GM15510 (cell line): Measurements from ENCODE around the gene RAP1GAP.

Source experiments
- POLR2A ChIP-seq: IDR thresholded peaks from 3 replicates; pipeline ENCODE4 v1.6.1; 2011; ENCODE audit warnings: borderline replicate concordance; ENCODE audit not compliant: insufficient read length; ENCODE audit errors: extremely low read depth

The RAP1GAP gene

DNA sequence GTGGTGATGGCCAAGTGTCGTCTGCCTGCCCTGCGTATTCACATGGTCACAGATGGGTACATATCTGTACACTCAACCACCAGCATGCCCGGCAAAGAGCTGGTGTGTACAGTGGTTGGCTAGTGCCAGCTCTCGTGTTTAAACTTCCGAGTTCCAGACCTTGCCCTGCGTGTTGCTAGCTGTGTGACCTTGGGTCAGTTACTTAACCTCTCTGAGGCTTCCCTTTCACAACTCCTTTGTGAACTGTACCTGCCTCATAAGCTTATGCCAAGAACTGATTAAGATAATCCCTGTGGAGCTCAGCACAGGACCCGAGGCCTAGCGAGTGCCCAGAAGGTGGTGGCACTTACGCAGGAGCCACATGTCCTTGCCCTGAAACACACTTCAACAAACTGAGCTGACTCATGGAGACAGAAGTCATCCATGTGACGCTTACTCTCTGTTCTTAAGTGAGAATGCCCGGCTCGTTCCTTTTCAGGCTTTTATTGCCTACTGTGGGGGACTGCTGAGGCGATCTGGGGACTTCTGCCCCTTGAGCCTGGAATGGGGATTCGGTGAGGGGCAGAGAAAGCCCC lies 104.5 kb downstream of the RAP1GAP start:
- TF ChIP-seq POLR2A = no peak

DNA sequence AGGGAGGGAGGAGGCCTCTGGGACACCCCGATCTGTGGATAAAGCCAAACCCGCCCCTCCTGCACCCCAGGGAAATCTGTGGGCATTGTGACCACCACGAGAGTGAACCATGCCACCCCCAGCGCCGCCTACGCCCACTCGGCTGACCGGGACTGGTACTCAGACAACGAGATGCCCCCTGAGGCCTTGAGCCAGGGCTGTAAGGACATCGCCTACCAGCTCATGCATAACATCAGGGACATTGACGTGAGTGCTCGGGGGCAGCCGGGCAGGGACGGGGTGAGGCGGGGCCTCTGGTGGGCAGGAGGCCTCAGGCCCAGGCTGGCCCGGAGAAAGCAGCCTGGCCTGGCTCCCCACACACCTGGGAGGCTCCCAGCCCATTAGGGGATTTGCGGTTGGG lies 105.2 kb downstream of the RAP1GAP start:
- no peak for TF ChIP-seq POLR2A

DNA sequence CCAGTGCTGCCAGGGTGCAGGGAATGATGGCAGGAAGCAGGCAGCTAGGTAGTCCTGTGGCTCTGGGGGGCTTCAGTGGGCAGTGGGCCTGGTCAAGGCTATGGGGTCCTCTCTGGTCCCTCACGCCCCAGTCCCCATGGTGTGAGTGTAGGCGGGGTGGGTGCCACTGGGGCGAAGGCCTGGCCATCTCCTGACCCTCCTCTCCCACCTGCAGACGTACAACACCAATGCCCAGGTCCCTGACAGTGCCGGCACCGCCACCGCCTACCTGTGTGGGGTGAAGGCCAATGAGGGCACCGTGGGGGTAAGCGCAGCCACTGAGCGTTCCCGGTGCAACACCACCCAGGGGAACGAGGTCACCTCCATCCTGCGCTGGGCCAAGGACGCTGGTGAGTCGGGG lies 106.3 kb downstream of the RAP1GAP start:
- TF ChIP-seq POLR2A = no peak

DNA sequence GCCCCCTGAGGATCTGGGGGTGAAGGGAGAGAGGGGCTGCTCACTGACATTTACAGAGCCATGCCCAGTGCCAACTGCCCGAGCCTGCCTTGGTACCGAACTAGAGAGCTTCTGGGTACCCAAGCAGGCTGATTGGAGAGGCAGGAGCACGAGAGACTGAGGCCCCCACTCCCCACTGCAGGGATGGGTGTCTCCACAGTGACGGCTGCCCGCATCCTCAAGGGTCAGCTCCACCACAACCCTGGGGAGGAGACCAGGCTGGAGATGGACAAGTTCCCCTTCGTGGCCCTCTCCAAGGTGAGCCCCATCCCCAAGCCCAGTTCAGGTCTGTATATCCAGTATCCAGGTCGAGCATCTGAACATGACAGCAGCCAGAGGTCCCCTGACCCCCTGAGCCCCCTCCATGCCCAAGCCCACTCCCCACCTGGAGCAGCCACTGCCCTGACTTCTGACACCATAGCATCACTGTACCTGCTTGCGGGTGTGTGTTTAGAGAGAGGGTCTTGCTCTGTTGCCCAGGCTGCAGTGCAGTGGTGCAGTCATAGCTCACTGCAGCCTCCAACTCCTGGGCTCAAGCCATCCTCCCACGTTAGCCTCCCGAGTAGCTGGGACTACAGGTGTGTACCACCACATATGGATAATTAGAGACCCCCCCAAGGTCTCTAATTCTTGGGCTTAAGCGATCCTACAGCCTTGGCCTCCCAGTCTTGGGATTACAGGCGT lies 108.1 kb downstream of the RAP1GAP start:
- no peak for TF ChIP-seq POLR2A

DNA sequence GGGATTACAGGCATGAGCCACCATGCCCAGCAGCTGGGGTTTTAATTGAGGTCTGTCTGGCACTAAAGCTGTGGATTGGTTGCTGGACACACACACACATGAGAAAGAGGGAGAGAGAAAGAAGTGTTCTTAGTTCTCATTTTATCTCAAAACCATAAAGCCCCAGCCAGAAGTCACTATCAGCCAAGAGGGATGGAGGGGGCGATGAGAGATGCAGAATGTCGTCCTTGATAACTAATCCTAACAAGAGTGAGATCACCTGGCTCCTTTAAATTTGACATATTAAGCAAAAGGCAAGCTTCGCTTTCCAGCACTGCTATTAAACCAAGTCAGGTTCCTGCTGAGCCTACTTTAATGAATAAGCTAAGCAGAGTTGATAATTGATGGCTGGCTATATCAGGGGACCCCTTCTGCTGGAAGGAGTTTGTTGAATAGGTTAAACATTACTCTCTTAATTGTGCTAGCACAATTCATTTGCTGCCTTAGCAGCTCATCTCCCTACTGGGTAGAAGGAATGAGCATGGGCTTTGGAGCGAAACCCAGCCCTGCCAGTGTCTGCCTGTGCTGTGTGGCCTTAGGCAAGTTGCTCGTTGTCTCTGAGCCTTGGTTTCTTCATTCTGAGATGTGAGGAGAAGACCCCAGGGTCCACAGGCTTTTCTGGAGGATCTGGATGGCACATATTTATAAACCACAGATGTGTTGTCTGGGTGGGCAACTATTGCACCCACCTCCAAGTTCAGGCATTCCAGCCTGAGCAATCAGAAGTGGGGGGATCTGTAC lies 109.2 kb downstream of the RAP1GAP start:
- no peak for TF ChIP-seq POLR2A

DNA sequence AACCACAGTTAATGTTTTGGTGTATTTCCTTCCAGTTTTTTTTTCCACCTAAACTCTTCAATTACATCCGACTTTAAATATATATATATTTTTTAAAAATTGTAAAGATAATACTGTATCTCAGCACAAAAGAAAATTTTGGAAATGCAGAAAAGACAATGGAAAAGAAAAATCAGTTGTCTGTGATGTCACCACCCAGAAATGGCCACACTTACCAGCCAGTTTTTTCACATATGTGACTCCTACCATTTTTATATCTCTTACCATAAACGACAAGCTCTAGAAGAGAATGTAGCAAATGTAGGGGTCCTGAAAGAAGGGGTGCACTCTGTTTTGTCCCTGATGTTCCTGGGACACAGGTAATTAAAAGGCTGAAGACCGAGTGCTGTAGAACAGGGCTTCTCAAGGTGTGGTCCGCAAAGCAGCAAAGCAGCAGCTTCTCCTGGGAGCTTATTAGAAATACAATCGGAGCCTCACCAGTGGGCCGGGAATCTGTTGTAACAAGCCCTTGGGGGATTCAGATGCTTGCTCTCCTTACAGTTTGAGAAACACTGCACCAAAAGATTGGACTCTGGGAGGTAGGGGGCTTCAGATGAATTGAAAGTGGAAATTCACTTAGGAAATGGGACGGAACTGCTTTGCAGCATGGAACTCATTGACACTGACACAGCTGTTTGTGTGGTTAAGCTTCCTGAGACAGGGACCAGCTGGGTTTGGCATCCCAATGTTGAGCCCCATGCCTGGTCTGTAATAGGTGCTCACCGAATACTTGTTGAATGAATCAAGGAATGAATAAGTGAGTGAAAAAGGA lies 115.8 kb downstream of the RAP1GAP start:
- no peak for TF ChIP-seq POLR2A

DNA sequence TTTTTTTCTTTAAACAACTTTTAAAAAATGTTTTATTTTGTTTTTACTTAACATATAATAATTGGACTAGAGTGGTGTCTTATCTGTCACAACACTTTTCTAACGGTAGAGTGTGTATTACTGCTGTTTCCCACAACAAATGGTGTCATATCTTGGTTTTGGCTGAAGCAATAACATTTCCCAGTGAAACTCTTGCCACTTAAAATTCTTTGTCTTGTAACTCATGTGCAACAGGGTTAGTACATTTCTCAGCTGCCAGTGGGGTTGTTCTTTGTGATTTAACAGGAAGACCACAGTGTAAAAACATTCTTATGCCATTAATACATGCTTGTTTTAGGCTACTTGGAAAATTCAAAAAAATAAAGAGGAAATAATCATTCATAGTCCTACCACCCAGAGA lies 116.4 kb downstream of the RAP1GAP start:
- no peak for TF ChIP-seq POLR2A

DNA sequence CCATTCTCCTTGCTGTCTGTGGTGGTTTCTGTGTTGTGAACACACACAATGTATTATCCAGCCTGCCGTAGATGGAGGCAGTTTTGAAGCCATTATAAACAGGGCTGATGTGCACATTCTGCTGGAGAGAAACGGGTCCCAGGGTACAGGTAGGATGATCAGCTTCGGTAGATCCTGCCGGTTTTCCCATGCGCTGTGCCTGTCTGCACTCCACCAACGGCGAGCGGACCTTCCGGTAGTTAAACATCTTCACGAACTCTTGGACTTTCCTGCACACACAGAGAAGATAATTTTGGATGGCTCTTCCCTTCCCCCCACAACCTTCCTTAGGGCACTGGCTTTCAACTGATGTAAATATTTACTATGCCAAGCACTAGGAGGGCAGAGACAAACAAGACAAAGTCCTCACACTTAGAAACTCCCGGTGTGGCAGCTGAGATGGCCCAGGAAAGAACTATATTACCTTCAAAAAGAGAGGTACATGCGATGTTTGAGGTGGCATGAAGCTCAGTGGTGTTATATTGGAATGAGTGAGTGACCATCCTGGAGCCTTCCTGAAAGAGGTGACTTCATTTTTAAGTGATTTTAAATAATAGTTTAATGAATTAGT lies 118.2 kb downstream of the RAP1GAP start:
- TF ChIP-seq POLR2A = no peak

DNA sequence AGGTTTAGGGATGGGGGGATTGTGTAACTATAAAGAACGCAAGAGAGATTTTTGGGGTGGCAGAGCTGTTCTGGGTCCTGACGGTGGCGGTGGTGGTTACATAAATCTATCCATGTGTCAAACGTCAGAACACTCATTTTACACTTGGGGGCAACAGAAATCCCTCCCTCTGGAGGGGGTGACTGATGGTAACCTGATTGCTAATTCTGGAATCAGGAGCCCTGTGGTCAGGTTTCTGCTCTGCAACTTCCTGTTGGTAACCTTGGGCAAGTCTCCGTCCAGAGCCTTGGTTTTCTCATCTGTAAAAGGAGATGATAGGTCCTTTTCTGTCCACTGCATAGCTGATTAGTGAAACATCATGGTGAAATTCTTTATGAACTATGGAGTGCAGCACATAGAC lies 119.1 kb downstream of the RAP1GAP start:
- no peak for TF ChIP-seq POLR2A

DNA sequence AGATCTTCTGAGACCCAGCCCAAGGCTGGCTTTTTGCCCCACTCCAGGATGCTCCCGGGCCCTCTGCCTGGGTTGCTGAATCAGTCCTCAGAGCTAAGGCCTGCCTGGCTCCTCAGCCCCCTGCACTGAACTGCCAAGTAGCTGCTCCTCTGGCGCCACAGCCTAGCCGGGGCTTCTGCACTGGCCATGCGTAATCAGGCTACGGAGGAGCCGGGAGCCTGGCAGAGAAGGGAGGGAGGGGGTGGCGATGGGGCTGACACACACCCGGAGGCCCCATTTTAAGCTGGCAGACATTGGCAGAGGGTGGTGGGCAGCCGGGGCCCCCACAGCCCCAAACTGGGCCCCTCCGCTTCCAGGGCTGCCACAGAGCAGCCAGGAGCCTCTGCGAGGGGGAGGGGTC lies 121.3 kb downstream of the RAP1GAP start:
- no peak for TF ChIP-seq POLR2A
